Measurements from ENCODE around the gene KCNK2.

DNA sequence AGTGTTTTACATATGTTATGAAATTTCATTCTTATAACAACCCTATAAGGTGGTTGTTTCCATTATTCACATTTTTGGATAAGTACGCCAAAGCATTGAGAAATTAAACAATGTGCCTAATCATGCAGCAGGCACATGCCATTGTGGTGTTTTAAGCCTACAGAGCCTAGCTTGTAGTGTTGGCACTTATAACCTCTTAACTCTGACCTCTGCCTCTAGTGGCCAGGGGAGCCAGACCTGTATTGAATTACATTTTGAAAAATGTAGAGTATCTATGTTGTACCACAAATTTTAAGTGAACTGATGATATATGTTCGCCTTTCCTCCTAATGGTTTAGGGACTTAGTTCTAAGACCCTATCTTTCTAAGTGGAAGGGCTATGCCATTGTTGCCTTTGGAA, 61.0 kb downstream of the KCNK2 start:
- TF ChIP-seq, protein P1, sequence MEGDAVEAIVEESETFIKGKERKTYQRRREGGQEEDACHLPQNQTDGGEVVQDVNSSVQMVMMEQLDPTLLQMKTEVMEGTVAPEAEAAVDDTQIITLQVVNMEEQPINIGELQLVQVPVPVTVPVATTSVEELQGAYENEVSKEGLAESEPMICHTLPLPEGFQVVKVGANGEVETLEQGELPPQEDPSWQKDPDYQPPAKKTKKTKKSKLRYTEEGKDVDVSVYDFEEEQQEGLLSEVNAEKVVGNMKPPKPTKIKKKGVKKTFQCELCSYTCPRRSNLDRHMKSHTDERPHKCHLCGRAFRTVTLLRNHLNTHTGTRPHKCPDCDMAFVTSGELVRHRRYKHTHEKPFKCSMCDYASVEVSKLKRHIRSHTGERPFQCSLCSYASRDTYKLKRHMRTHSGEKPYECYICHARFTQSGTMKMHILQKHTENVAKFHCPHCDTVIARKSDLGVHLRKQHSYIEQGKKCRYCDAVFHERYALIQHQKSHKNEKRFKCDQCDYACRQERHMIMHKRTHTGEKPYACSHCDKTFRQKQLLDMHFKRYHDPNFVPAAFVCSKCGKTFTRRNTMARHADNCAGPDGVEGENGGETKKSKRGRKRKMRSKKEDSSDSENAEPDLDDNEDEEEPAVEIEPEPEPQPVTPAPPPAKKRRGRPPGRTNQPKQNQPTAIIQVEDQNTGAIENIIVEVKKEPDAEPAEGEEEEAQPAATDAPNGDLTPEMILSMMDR (IDR thresholded peaks at IDR 0.05; ENCODE audit: poor library complexity): no peak
- no peak for TF ChIP-seq EZH2 (IDR thresholded peaks at IDR 0.05; ENCODE audit: borderline replicate concordance)
- TF ChIP-seq EZH2phosphoT487 (IDR thresholded peaks at IDR 0.05; ENCODE audit: low read depth, severe bottlenecking, unreplicated experiment): no peak

All from hepatocyte (in vitro differentiated cells).